AG20443 (cell line): ENCODE data around the gene ARL5A.
A peak's percentile ranks its signal among the peaks of the same experiment; 100 is the strongest.
"Not testable (repeated sequence)": the region's sequence is repeated elsewhere in the genome, so short reads cannot be mapped to it uniquely, and the experiment has no call there.

Source experiments
- DNase-seq: peaks from one replicate; pipeline ENCODE4 v3.0.0; 2012; ENCODE audit warnings: low spot score, mixed read lengths

ARL5A gene

DNA sequence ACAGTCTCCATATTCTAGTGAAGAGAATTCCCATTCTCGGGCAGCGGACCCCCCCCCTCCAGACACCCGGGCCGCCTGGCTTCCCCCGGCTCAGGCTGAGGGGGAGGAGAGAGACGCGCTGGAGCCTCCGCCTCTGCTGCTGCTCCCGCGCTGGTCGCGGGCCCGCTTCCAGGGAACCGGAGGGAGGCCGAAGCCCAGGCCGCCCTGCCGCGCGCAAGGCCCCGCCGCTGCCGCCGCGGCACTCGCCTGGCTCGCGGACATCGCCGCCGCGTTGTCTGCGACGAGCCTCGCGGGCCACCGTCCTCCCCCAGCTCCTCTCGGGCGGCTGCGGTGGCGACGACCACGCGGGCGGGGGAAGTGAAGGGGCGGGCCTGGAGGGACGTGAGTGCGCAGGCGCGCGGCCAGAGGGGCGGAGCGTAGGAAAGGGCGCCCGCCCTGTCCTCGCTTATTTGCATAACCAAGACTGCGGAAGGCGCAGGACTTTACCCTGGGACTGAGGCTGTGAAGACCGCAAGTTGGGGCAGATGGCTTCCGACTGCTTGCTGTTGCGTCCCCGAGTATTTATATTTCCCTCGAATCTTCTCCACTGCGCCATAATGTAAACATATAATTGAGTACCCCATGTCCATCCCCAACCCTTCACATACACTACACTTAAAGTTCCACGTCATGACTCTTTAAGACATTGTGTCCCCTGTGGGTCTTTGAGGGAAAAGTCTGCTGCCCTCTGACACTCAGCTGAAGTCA lies at the start of gene ARL5A:
TSS of gene ARL5A (minus strand) at position 279 of the 747 bp plus-strand sequence. CDS start at position 34, 245 bp downstream.
- DNase-seq = peak; percentile 99

DNA sequence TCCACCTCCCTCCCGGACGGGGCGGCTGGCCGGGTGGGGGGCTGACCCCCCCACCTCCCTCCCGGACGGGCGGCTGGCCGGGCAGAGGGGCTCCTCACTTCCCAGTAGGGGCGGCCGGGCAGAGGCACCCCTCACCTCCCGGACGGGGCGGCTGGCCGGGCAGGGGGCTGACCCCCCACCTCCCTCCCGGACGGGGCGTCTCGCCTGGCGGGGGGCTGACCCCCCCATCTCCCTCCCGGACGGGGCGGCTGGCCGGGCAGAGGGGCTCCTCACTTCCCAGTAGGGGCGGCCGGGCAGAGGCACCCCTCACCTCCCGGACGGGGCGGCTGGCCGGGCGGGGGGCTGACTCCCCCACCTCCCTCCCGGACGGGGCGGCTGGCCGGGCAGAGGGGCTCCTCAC lies 47.4 kb upstream of the ARL5A start:
- DNase-seq = not testable (repeated sequence)

GRCh38 chr2:151872463-151872862 lies 44.2 kb upstream of the ARL5A start:
- no peak for DNase-seq

DNA sequence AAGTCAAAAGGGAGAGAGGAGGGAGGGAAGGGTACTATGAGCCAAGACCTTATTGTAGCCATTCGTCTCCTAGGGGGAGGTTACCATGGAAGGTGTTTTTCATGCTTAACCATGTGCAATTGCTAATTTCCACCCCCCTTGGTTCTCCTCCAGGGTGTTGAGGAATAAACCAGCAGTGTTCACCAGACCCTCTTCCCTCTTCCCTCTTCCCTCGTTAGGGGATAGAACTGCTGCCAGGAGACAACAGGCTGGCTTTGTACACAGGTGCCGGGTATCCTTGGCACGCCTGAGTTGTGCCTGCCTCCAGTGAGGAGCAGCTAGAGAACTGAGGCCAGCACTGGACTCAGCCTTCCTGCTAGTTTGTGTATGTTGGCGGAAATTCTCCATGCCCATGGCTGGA lies 41.1 kb upstream of the ARL5A start:
- DNase-seq = no peak

DNA sequence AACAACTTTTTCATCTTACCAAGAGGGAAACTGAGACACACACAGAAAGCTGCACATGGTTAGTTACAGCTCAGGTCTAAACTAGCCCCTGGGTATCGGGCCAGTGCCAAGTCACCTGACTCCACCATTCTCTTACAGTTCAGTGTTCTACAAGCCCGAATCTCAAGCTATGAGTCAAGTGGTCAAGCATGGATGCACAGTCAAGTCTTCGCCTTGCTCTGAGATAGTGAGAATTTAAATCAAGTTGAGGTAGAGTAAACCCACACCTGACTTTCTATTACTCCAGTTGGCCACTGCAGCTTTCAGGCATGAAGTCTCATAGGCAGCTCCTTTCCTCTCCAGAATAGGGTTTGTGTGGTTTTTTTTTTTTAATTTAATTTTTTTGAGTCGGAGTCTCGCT lies 34.5 kb upstream of the ARL5A start:
- DNase-seq = no peak

GRCh38 chr2:151861174-151861573 lies 33.0 kb upstream of the ARL5A start:
- no peak for DNase-seq

DNA sequence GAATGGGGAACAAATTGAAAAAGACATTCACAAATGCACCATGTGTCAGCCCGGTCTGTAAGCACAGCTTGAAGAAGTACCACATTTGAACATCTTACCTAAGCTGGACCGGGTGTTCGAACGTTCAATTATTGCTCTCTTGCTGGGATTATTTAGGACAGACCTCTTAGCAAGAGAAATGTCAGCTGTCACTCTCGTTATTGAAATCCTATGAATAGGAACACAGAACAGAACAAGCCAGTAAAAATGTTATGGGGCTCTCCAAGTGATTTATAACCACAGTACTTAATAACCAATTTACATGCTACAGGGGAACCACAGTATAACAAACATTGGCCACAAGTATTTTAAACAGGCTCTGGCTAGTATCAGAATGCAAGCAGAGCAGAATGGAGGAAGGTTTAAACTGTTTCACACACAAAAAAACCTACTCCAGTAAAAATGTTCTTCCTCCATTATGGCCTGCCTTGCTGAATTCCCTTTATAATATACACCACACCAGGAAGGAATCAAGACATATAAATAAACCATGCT lies 32.5 kb upstream of the ARL5A start:
- no peak for DNase-seq

- DNase-seq = no peak
Observed at GRCh38 chr2:151860210-151860609, 32.0 kb upstream of the ARL5A start.

DNA sequence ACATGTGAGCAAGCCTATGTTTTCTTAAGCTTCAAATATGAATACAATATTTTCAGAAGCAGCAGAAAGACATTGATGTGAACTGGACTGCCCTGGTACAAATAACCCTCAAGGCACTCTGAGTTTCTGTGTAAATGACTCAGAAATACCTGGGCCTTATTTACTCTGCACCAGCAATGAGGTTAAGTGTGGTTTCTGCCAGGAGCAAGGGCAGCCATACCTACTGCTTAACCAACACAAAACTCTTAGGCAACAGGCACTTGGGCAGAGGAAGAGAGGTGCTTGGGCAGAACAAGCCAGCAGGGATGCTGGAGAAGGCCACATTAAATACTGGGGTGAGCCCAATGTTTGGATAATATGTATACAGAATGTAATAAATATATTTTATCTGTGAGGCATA lies 29.4 kb upstream of the ARL5A start:
- DNase-seq = no peak

- no peak for DNase-seq
Observed at GRCh38 chr2:151855111-151855510, 26.9 kb upstream of the ARL5A start.

- DNase-seq = no peak
Observed at GRCh38 chr2:151853070-151853758, 25.0 kb upstream of the ARL5A start.

- no peak for DNase-seq
Observed at GRCh38 chr2:151852260-151853069, 24.2 kb upstream of the ARL5A start.

GRCh38 chr2:151851761-151852160 lies 23.5 kb upstream of the ARL5A start:
- peak; percentile 20 for DNase-seq

GRCh38 chr2:151849413-151850010 lies 21.3 kb upstream of the ARL5A start:
- DNase-seq = no peak

DNA sequence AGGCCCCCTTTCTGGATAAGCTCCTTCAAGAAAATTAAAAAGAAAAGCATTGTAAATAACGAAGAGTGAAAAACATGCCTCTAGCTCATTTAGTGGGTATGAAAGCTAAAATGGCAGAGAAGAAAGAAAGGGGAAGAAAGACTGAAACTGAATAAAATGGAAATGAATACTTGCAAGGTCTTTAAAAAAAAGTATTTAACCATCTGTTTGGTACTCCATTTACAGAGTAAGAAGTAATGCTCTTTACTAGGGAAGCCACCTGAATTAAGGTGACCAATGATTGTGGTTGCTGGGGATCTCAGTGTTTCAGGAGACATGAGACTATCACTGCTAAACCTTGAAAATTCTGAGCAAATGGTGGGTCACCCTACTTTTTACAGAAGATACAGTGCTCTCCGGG lies 17.7 kb upstream of the ARL5A start:
- DNase-seq = no peak

GRCh38 chr2:151845481-151845880 lies 17.3 kb upstream of the ARL5A start:
- DNase-seq = no peak

- DNase-seq = no peak
Observed at GRCh38 chr2:151844211-151844896, 16.1 kb upstream of the ARL5A start.

DNA sequence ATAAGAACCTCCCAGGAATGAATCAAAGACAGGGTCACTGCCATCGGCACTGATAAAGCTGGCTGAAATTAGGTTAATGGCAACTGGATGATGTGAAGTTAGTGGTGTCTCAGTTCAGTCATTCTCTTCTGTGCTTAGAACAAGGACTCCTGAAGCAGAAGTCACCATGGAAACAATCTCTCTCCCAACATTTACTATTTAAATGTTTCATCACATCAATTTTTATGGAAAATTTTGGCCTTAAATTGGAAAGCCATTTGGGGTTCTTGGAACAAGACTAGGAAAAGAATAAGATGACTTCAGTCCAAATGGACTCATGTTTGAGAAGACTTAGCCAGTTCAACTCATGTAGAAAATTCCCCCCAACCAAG lies 15.5 kb upstream of the ARL5A start:
- no peak for DNase-seq

DNA sequence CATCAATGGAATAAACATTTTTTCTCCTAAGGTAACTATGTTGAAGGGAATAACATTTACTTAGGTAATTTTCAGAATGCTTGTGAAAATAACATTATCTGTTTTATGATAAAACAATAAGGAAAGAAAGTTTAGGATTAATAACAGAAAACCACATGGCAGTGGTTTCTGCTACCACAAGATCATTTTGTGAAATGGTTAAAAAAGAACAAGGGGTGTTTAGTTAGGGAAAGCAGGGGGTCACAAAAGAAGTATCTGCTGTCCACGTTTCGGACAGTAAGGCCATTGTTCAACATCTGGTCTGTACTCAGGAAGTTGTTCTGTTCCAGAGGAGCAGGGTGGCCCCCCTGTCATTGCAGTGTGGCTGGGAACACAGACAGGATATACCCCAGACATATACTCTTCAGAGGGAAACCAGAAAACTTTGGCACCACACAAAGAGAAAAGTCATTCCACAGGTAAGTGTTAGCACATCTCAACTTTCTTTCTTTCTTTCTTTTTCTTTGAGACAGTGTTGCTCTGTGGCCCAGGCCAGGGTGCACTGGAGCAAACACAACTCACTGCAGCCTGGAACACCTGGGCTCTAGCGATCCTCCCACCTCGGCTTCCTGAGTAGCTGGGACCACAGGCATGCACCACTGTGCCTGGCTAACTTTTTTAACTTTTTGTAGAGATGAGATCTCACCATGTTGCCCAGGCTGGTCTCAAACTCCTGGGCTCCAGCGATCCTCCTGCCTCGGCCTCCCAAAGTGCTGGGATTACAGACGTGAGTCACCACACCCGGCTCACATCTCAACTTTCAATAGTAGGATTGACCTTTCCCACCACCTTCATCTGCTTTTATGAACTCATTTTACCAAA lies 14.8 kb upstream of the ARL5A start:
- DNase-seq = no peak

- DNase-seq = no peak
Observed at GRCh38 chr2:151841047-151841424, 12.8 kb upstream of the ARL5A start.
